Right atrium auricular region (tissue), 2 donors: ENCODE data around the gene STK17A. TPM values are rescaled to one million over a fixed set of nuclear protein-coding genes. Genes with fewer than 3 reads are reported as not detected.

ENCODE experiments used
- DNase-seq: peaks from one replicate; pipeline ENCODE4 v3.0.0-alpha.2; 2019; ENCODE audit warnings: low spot score
- H3K27ac ChIP-seq, 2 donors: fragments of 200-600 bp; sonication (generic); 1 replicate in 1 of 2; 2 replicates in 1 of 2; pipeline ENCODE4 v1.5.1; 2016 to 2019
- H3K27me3 ChIP-seq, 2 donors: fragments of 200-600 bp; sonication (generic); one replicate each; pipeline versions ENCODE4 v1.5.1 to v1.6.0; 2017 to 2019
- H3K36me3 ChIP-seq: fragments of 200-600 bp; sonication (generic); one replicate; pipeline ENCODE4 v1.5.1; 2016
- H3K4me1 ChIP-seq, 2 donors: fragments of 200-600 bp; sonication (generic); one replicate each; pipeline versions ENCODE4 v1.5.1 to v1.6.0; 2017 to 2019
- H3K4me3 ChIP-seq, 2 donors: fragments of 200-600 bp; sonication (generic); 1 replicate in 1 of 2; 2 replicates in 1 of 2; pipeline ENCODE4 v1.5.1; 2017 to 2019; ENCODE audit warnings: mild to moderate bottlenecking in 1 of 2, moderate library complexity in 1 of 2
- H3K9me3 ChIP-seq, 2 donors: fragments of 200-600 bp; sonication (generic); one replicate each; pipeline ENCODE4 v1.5.1; 2019
- total RNA-seq, 2 donors: library from RNA; depleted of rRNA; stranded (reverse); fragments of >200 nt; gene quantifications; one replicate each; pipeline ENCODE4 v1.1.0, GENCODE V29; 2016
- TF ChIP-seq, protein P1 (sequence below), 2 donors: fragments of 200-600 bp; sonication (generic); IDR thresholded peaks; one replicate each; pipeline ENCODE4 v1.5.1; 2019; ENCODE audit warnings: antibody characterized with exemption in 2 of 2

Gene STK17A
- total RNA-seq, 2 donors from 2014 or later = 15.6 to 25.9 TPM

DNA sequence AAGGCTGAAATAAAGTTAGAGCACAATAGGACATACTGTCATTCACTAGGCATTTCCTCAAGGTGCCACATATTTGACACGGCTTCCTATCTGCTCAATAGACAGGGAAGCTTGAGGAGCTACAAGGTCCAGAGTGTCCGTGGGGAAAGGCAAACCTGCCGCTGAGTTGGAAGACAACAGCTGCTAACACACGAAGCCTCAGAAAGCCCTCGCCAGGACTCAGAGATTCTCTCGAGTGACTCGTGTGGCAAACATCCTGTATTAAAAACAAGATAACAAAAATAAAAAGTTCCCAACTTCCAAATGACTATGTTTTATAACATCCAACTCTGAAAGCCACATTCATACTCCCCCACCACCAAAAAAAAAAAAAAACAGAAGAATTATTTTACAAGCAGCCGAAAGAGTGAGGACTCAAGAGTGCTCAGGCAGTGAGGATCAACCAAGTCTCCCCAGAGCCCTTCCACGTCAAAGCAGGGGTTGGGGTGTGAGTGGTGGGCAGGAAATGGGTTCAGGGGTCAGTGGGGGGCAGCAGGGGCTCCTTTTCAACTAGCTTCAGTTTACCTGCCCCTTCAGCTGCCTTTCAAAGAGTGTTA is 67.6 kb downstream of the STK17A start:
- H3K27me3 ChIP-seq = no peaks in the 10 kb centered on the region
- peaks cover 0 to 66% of the 10 kb centered on the region in 2 donors for H3K4me1 ChIP-seq
- peak overlapping the region; percentile 57 to 71 for H3K27ac ChIP-seq
- no peaks in the 10 kb centered on the region for H3K36me3 ChIP-seq
- DNase-seq = no peak
- TF ChIP-seq, protein P1, sequence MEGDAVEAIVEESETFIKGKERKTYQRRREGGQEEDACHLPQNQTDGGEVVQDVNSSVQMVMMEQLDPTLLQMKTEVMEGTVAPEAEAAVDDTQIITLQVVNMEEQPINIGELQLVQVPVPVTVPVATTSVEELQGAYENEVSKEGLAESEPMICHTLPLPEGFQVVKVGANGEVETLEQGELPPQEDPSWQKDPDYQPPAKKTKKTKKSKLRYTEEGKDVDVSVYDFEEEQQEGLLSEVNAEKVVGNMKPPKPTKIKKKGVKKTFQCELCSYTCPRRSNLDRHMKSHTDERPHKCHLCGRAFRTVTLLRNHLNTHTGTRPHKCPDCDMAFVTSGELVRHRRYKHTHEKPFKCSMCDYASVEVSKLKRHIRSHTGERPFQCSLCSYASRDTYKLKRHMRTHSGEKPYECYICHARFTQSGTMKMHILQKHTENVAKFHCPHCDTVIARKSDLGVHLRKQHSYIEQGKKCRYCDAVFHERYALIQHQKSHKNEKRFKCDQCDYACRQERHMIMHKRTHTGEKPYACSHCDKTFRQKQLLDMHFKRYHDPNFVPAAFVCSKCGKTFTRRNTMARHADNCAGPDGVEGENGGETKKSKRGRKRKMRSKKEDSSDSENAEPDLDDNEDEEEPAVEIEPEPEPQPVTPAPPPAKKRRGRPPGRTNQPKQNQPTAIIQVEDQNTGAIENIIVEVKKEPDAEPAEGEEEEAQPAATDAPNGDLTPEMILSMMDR (IDR thresholded peaks at IDR 0.05) = no peak
- no peaks in the 10 kb centered on the region for H3K9me3 ChIP-seq
- no peak overlapping the region for H3K4me3 ChIP-seq

DNA sequence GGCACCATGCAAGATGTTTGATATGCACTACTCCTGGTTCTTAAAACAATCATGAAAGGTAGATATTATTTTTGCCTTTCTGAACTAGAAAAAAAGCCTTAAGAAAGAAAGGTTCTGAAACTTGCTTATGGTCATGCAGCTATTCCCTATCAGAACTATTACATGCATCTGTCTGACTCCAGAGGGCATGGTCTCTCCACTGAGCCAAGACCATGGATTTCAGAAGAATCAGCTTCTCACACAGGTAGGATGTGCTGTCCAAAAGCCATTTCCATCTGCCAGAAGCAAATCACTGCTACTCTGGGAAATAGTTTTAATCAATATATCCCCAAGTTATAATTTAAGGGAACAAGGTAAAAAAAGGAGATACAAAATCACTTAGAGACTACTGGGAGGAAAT is 69.5 kb downstream of the STK17A start:
- TF ChIP-seq, protein P1 (IDR thresholded peaks at IDR 0.05) = no peak
- peaks cover 0 to 48% of the 10 kb centered on the region in 2 donors for H3K4me1 ChIP-seq

GRCh38 chr7:43653466-43653865 is 70.6 kb downstream of the STK17A start:
- H3K4me1 ChIP-seq = peaks cover 0 to 37% of the 10 kb centered on the region in 2 donors
- no peak for DNase-seq
- H3K4me3 ChIP-seq = no peak overlapping the region
- H3K9me3 ChIP-seq = no peaks in the 10 kb centered on the region
- no peaks in the 10 kb centered on the region for H3K27me3 ChIP-seq
- TF ChIP-seq, protein P1 (IDR thresholded peaks at IDR 0.05) = no peak
- no peaks in the 10 kb centered on the region for H3K36me3 ChIP-seq
- H3K27ac ChIP-seq = no peak overlapping the region

More for the DNA sequence above, 69.5 kb downstream of the STK17A start:
- no peaks in the 10 kb centered on the region for H3K36me3 ChIP-seq
- no peak for DNase-seq
- H3K27me3 ChIP-seq = no peaks in the 10 kb centered on the region
- no peak overlapping the region for H3K27ac ChIP-seq
- no peak overlapping the region for H3K4me3 ChIP-seq
- H3K9me3 ChIP-seq = no peaks in the 10 kb centered on the region

GRCh38 chr7:43653891-43654504 is 71.1 kb downstream of the STK17A start:
- H3K4me3 ChIP-seq = no peak overlapping the region
- no peaks in the 10 kb centered on the region for H3K36me3 ChIP-seq
- H3K9me3 ChIP-seq = no peaks in the 10 kb centered on the region
- peaks cover 0 to 32% of the 10 kb centered on the region in 2 donors for H3K4me1 ChIP-seq
- H3K27me3 ChIP-seq = no peaks in the 10 kb centered on the region
- no peak overlapping the region for H3K27ac ChIP-seq
- TF ChIP-seq, protein P1 (IDR thresholded peaks at IDR 0.05) = no peak
- DNase-seq = no peak

- H3K27ac ChIP-seq = no peak overlapping the region
- DNase-seq = no peak
- peaks cover 0 to 16% of the 10 kb centered on the region in 2 donors for H3K4me1 ChIP-seq
- no peaks in the 10 kb centered on the region for H3K36me3 ChIP-seq
- TF ChIP-seq, protein P1 (IDR thresholded peaks at IDR 0.05) = no peak
- H3K9me3 ChIP-seq = no peaks in the 10 kb centered on the region
- no peak overlapping the region for H3K4me3 ChIP-seq
- no peaks in the 10 kb centered on the region for H3K27me3 ChIP-seq
Measured at GRCh38 chr7:43655584-43655983, 72.7 kb downstream of the STK17A start.
